CD14-positive monocyte (primary cell): ENCODE results near the gene KCNQ1OT1. TPM values are rescaled to one million over a fixed set of nuclear protein-coding genes. Genes with fewer than 3 reads are reported as not detected.

Experiments
- DNase-seq, 3 donors: peaks; one replicate each; pipeline ENCODE4 v3.0.0-alpha.2; 2011 to 2022
- H2AFZ ChIP-seq: 2 replicates; pipeline ENCODE4 v1.6.0; 2012; ENCODE audit warnings: mild to moderate bottlenecking, low read depth, low read length, inconsistent platforms; ENCODE audit not compliant: insufficient read depth, poor library complexity, severe bottlenecking
- H3K27ac ChIP-seq, 2 donors: 1 replicate in 1 of 2; 2 replicates in 1 of 2; pipeline ENCODE4 v1.5.1; 2012 to 2013; ENCODE audit warnings: low read length in 2 of 2, control low read depth in 1 of 2, inconsistent platforms in 1 of 2, low read depth in 1 of 2, mild to moderate bottlenecking in 1 of 2
- H3K27me3 ChIP-seq, 2 donors: one replicate each; pipeline versions ENCODE4 v1.6.0 to v1.6.1; 2011 to 2013; ENCODE audit warnings: low read length in 2 of 2; ENCODE audit not compliant: control insufficient read depth in 2 of 2, insufficient read depth in 2 of 2
- H3K36me3 ChIP-seq, 2 donors: replicated peaks in 1 of 2; 1 replicate in 1 of 2; 2 replicates in 1 of 2; pipeline versions ENCODE4 v1.5.1 to v1.6.1; 2012 to 2013; ENCODE audit warnings: low read length in 2 of 2, control low read depth in 1 of 2, inconsistent platforms in 1 of 2, mild to moderate bottlenecking in 1 of 2; ENCODE audit not compliant: insufficient read depth in 2 of 2, control insufficient read depth in 1 of 2
- H3K4me1 ChIP-seq, 2 donors: 1 replicate in 1 of 2; 2 replicates in 1 of 2; pipeline versions ENCODE4 v1.5.1 to v1.6.1; 2012 to 2013; ENCODE audit warnings: low read length in 2 of 2, control low read depth in 1 of 2, inconsistent platforms in 1 of 2, mild to moderate bottlenecking in 1 of 2, moderate library complexity in 1 of 2; ENCODE audit not compliant: insufficient read depth in 2 of 2, control insufficient read depth in 1 of 2
- H3K4me2 ChIP-seq: replicated peaks from 2 replicates; pipeline ENCODE3; 2012; ENCODE audit warnings: low read length, moderate library complexity, mild to moderate bottlenecking; ENCODE audit not compliant: poor library complexity, severe bottlenecking; ENCODE audit errors: extremely low read depth
- H3K4me3 ChIP-seq, 3 experiments: fragments of 200-600 bp in 1 of 3; sonication (generic) in 1 of 3; replicated peaks in 1 of 3; 1 replicate in 2 of 3; 2 replicates in 1 of 3; pipeline ENCODE4 v1.5.1; 2011 to 2013; ENCODE audit warnings: low read length in 3 of 3, mild to moderate bottlenecking in 3 of 3, control low read depth in 2 of 3, low read depth in 2 of 3, inconsistent platforms in 1 of 3, moderate library complexity in 1 of 3
- H3K79me2 ChIP-seq: 2 replicates; pipeline ENCODE4 v1.6.0; 2012; ENCODE audit warnings: mild to moderate bottlenecking, control low read depth, inconsistent platforms, low read length, moderate library complexity; ENCODE audit not compliant: insufficient read depth
- H3K9ac ChIP-seq: 2 replicates; pipeline ENCODE4 v1.6.0; 2017; ENCODE audit warnings: low read length, mild to moderate bottlenecking; ENCODE audit not compliant: insufficient read depth, poor library complexity, severe bottlenecking
- H3K9me3 ChIP-seq, 2 donors: replicated peaks in 1 of 2; 1 replicate in 1 of 2; 2 replicates in 1 of 2; pipeline versions ENCODE4 v1.5.1 to v1.6.1; 2012 to 2013; ENCODE audit warnings: low read length in 2 of 2, control low read depth in 1 of 2; ENCODE audit not compliant: control insufficient read depth in 1 of 2, insufficient read depth in 1 of 2
- H4K20me1 ChIP-seq: 2 replicates; pipeline ENCODE4 v1.6.0; 2012; ENCODE audit warnings: mild to moderate bottlenecking, low read length, control low read depth, moderate library complexity; ENCODE audit not compliant: insufficient read depth
- H3K27ac Mint-ChIP-seq, 7 donors: one replicate each; pipeline ENCODE4 v1.8.0; 2020; ENCODE audit warnings: mild to moderate bottlenecking in 7 of 7, mixed read lengths in 7 of 7, moderate library complexity in 6 of 7, inconsistent platforms in 2 of 7
- H3K27me3 Mint-ChIP-seq, 3 donors: one replicate each; pipeline ENCODE4 v1.8.0; 2021 to 2022; ENCODE audit warnings: low read depth in 3 of 3, mild to moderate bottlenecking in 3 of 3, mixed read lengths in 3 of 3, moderate library complexity in 3 of 3, inconsistent platforms in 1 of 3
- H3K36me3 Mint-ChIP-seq, 2 donors: one replicate each; pipeline ENCODE4 v1.8.0; 2020; ENCODE audit warnings: mixed read lengths in 2 of 2, inconsistent platforms in 1 of 2, mild to moderate bottlenecking in 1 of 2
- H3K4me1 Mint-ChIP-seq: one replicate; pipeline ENCODE4 v1.8.0; 2020; ENCODE audit warnings: mild to moderate bottlenecking, mixed read lengths
- H3K4me3 Mint-ChIP-seq, 2 donors: one replicate each; pipeline ENCODE4 v1.8.0; 2020; ENCODE audit warnings: mild to moderate bottlenecking in 2 of 2, mixed read lengths in 2 of 2, moderate library complexity in 1 of 2
- H3K9me3 Mint-ChIP-seq, 7 donors: one replicate each; pipeline ENCODE4 v1.8.0; 2020 to 2022; ENCODE audit warnings: mixed read lengths in 7 of 7, mild to moderate bottlenecking in 6 of 7, moderate library complexity in 6 of 7, inconsistent platforms in 2 of 7
- WGBS: methylation state at CpG from one replicate; pipeline ENCODE4 v1.1.5; 2013; ENCODE audit warnings: missing lambda C conversion rate; ENCODE audit not compliant: insufficient coverage; 5-methylcytosine and 5-hydroxymethylcytosine counted together
- intact Hi-C, 2 donors: fragments of 100-400 bp; cut with micrococcal nuclease; formaldehyde crosslinking; loops; one replicate each; pipeline versions ENCODE4 v1.15.0 to v1.15.1; 2023
- polyA plus RNA-seq, 3 donors: library from polyadenylated mRNA; depleted of rRNA in 1 of 3; unstranded in 2 of 3; stranded (reverse) in 1 of 3; fragments of 300-500 nt in 2 of 3; fragments of >200 nt in 1 of 3; fragmentation: Illumina TruSeq in 2 of 3; gene quantifications; 1 replicate in 2 of 3; 2 replicates in 1 of 3; pipeline ENCODE4 v1.2.3, GENCODE V29; 2012 to 2021
- TF ChIP-seq, protein P1 (sequence below): fragments of 200-600 bp; IDR thresholded peaks from one replicate; pipeline ENCODE4 v1.8.0; 2022; ENCODE audit warnings: antibody characterized with exemption, mild to moderate bottlenecking

Gene KCNQ1OT1
- polyA plus RNA-seq, 3 donors: 0.01 to 0.04 (median 0.03) TPM

DNA sequence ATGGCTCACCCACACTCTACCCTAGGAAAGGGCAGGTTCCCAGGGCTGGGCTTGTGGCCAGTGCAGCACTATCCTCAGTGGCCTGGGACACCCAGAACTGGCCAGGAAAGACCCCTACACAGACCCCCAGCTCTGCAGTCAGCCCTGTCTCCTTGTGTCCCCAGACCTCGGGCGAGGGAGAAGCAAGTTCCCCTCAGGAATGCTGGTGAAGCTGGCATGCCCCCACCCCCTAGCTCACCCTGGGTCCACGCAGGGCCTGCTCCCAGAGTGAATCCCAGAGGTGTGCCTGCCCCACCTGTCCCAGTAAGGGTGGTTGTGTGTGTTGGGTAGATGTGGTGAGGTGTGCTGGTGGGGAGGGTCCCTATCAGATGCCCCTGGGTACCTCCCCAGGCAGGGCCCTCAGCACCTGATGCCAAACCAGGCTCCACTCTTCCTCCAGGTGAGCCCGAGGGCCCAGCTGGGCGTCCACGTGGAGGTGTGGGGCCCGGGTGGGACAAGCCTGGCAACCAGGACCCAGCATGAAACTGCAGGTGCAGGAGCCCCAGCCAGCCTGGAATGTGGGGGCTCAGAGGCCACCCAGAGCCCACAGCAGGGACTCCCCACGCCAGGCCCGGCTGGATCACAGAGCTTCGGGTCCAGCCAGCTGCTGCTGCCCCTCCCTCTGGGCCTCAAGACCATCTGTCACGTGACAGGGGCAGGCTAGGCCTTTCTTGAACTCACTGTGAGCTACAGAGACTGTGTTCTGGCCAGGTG lies 48.4 kb upstream of the KCNQ1OT1 start:
- peaks cover 5 to 7% of the 10 kb centered on the region in 2 donors for H3K36me3 Mint-ChIP-seq
- DNase-seq: no peak
- H3K27ac Mint-ChIP-seq: no peak overlapping the region
- WGBS: 100% methylated on average over 9 of the region's 11 CpGs
- TF ChIP-seq, protein P1, sequence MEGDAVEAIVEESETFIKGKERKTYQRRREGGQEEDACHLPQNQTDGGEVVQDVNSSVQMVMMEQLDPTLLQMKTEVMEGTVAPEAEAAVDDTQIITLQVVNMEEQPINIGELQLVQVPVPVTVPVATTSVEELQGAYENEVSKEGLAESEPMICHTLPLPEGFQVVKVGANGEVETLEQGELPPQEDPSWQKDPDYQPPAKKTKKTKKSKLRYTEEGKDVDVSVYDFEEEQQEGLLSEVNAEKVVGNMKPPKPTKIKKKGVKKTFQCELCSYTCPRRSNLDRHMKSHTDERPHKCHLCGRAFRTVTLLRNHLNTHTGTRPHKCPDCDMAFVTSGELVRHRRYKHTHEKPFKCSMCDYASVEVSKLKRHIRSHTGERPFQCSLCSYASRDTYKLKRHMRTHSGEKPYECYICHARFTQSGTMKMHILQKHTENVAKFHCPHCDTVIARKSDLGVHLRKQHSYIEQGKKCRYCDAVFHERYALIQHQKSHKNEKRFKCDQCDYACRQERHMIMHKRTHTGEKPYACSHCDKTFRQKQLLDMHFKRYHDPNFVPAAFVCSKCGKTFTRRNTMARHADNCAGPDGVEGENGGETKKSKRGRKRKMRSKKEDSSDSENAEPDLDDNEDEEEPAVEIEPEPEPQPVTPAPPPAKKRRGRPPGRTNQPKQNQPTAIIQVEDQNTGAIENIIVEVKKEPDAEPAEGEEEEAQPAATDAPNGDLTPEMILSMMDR: no peak
- intact Hi-C loops: no loop called here
- no peak overlapping the region for H3K4me3 Mint-ChIP-seq
- Histone ChIP-seq H3K36me3 (peaks cover 0 to 5% of the 10 kb centered on the region in 2 donors), H2AFZ (no peak overlapping the region), H3K4me3 (no peak overlapping the region), H3K27ac (no peak overlapping the region), H3K4me2 (no peak overlapping the region), H3K79me2 (no peaks in the 10 kb centered on the region), H3K9me3 (no peaks in the 10 kb centered on the region), H3K9ac (no peak overlapping the region), H3K4me1 (no peaks in the 10 kb centered on the region), H3K27me3 (no peaks in the 10 kb centered on the region), H4K20me1 (peaks cover 85% of the 10 kb centered on the region)
- no peaks in the 10 kb centered on the region for H3K4me1 Mint-ChIP-seq
- H3K27me3 Mint-ChIP-seq: peaks cover 2 to 8% (median 3%) of the 10 kb centered on the region in 3 donors
- H3K9me3 Mint-ChIP-seq: peaks cover 0 to 3% (median 0%) of the 10 kb centered on the region in 7 donors

DNA sequence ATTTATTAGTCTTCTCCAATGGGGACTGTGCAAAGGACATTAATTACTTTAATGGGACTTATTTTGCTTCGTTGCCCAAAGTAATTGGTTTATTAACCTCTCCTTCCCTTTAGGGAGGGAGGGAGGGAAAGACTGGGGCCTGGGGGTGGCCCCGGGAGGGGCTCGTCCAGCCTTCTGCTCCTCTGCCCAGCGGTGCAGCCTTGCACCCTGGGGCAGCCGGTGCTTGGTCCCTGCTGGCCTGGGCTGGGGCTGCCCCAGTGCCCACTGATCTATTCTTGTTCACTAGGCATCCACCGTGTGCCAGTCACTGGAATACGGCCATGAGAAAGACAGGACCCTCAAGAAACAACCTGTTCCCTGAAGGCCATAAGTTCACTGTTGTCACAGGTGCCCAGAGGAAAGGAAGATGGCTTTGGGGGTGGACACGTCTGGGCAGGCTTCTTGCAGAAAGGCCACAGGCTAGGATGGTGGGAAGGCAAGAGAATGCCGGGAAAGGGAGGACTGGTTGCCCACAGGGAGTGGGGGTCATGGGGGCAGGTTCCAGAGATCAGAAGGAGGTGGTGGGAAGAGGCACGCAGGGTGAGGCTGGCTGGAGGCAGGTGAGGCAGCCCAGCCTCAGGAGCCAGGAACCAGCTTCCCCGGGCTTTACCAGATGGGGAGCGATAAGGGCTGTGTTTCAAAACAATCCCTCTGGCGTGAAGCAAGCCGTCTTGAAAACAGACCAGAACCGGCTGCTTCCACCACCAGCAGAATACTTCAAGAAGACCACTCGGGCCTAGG lies 47.6 kb upstream of the KCNQ1OT1 start:
- H3K36me3 Mint-ChIP-seq: peaks cover 3 to 5% of the 10 kb centered on the region in 2 donors
- peaks cover 85% of the 10 kb centered on the region for H4K20me1 ChIP-seq
- no peak overlapping the region for H3K4me3 ChIP-seq
- no peaks in the 10 kb centered on the region for H3K79me2 ChIP-seq
- H3K27ac ChIP-seq: no peak overlapping the region
- WGBS: 86% methylated on average over 13 of the region's 16 CpGs
- no peaks in the 10 kb centered on the region for H3K4me1 Mint-ChIP-seq
- H3K27me3 ChIP-seq: no peaks in the 10 kb centered on the region
- no peak overlapping the region for H2AFZ ChIP-seq
- no peaks in the 10 kb centered on the region for H3K4me1 ChIP-seq
- no peaks in the 10 kb centered on the region for H3K9me3 ChIP-seq
- H3K27ac Mint-ChIP-seq: no peak overlapping the region
- no peak overlapping the region for H3K4me3 Mint-ChIP-seq
- no peak for DNase-seq
- H3K36me3 ChIP-seq: peaks cover 0 to 5% of the 10 kb centered on the region in 2 donors
- TF ChIP-seq, protein P1: no peak
- H3K9ac ChIP-seq: no peak overlapping the region
- peaks cover 0 to 3% (median 0%) of the 10 kb centered on the region in 7 donors for H3K9me3 Mint-ChIP-seq
- H3K4me2 ChIP-seq: no peak overlapping the region
- H3K27me3 Mint-ChIP-seq: peaks cover under 1 to 8% (median 3%) of the 10 kb centered on the region in 3 donors
- intact Hi-C loops: no loop called here
